Measurements from ENCODE around the gene MARVELD3. TPM values are rescaled to one million over a fixed set of nuclear protein-coding genes. Genes with fewer than 3 reads are reported as not detected.
"Not testable (repeated sequence)": the region's sequence is repeated elsewhere in the genome, so short reads cannot be mapped to it uniquely, and the experiment has no call there.

MARVELD3 gene
- total and polyA plus RNA-seq, 8 donors: 1.2 to 480 (median 2.3) TPM

- Histone ChIP-seq H3K4me1 (no peaks in the 10 kb centered on the region), H3K27me3 (no peaks in the 10 kb centered on the region), H3K4me3 (no peak overlapping the region), H3K27ac (no peak overlapping the region), H3K9me3 (no peaks in the 10 kb centered on the region), H3K36me3 (peaks cover 9 to 90% (median 77%) of the 10 kb centered on the region in 4 donors)
- no peak for TF ChIP-seq POLR2A (IDR thresholded peaks at IDR 0.05)
- TF ChIP-seq CTCF (IDR thresholded peaks at IDR 0.05): no peak
- no peak for TF ChIP-seq POLR2AphosphoS5 (IDR thresholded peaks at IDR 0.05)
- TF ChIP-seq EP300 (IDR thresholded peaks at IDR 0.05): no peak
- WGBS, 5 donors: 48 to 65% (median 52%) methylated on average over 3 of the region's 3 CpGs
- no peak for DNase-seq
- intact Hi-C loops (cut with DNase I; ENCODE audit: low total_unique reads): no loop called here
These were observed 49.4 kb downstream of the MARVELD3 start for GRCh38 chr16:71675380-71675779.

- H3K27ac ChIP-seq: no peak overlapping the region
- DNase-seq: no peak
- no peaks in the 10 kb centered on the region for H3K27me3 ChIP-seq
- 82 to 90% (median 86%) methylated on average over 5 of the region's 5 CpGs for WGBS, 5 donors
- no peaks in the 10 kb centered on the region for H3K4me1 ChIP-seq
- H3K36me3 ChIP-seq: peaks cover 4 to 90% (median 74%) of the 10 kb centered on the region in 4 donors
- intact Hi-C loops (cut with DNase I; ENCODE audit: low total_unique reads): no loop called here
- TF ChIP-seq POLR2A (IDR thresholded peaks at IDR 0.05) (no peak), CTCF (IDR thresholded peaks at IDR 0.05) (no peak), EP300 (IDR thresholded peaks at IDR 0.05) (no peak), POLR2AphosphoS5 (IDR thresholded peaks at IDR 0.05) (no peak)
- no peak overlapping the region for H3K4me3 ChIP-seq
- no peaks in the 10 kb centered on the region for H3K9me3 ChIP-seq
These were observed 50.3 kb downstream of the MARVELD3 start for GRCh38 chr16:71676236-71676635.

GRCh38 chr16:71681360-71681759, 55.4 kb downstream of the MARVELD3 start:
- Histone ChIP-seq H3K27ac (no peak overlapping the region), H3K9me3 (no peaks in the 10 kb centered on the region), H3K4me1 (no peaks in the 10 kb centered on the region), H3K36me3 (peaks cover 0 to 87% (median 75%) of the 10 kb centered on the region in 4 donors), H3K4me3 (no peak overlapping the region), H3K27me3 (no peaks in the 10 kb centered on the region)
- intact Hi-C loops (cut with DNase I; ENCODE audit: low total_unique reads): no loop called here
- 59 to 82% (median 64%) methylated on average over 2 of the region's 2 CpGs for WGBS, 5 donors
- DNase-seq: peak in 1 of 2 donors; percentile 7
- TF ChIP-seq CTCF (IDR thresholded peaks at IDR 0.05): no peak
- TF ChIP-seq POLR2AphosphoS5 (IDR thresholded peaks at IDR 0.05): no peak
- no peak for TF ChIP-seq EP300 (IDR thresholded peaks at IDR 0.05)
- TF ChIP-seq POLR2A (IDR thresholded peaks at IDR 0.05): no peak

GRCh38 chr16:71684280-71684679, 58.3 kb downstream of the MARVELD3 start:
- H3K4me3 ChIP-seq; intact Hi-C loops (cut with DNase I; ENCODE audit: low total_unique reads); H3K9me3 ChIP-seq; H3K4me1 ChIP-seq; H3K27ac ChIP-seq; DNase-seq; H3K27me3 ChIP-seq: not testable (repeated sequence)
- WGBS, 5 donors: 96 to 97% (median 97%) methylated on average over 12 of the region's 12 CpGs
- H3K36me3 ChIP-seq: peaks cover 0 to 77% (median 67%) of the 10 kb centered on the region in 4 donors

Small RNA genes within 50 kb of the gene (small RNA-seq; reads per million reads assigned to genes)
- gene RNU6-208P: 0 reads per million in 4 donors

Other genes with a start within 250 kb of the MARVELD3 start
- gene TLE7, start 184.1 kb upstream of the MARVELD3 start, total RNA-seq: not detected
- gene TLE7, start 184.1 kb upstream of the MARVELD3 start, polyA plus RNA-seq: not detected
- 10 to 100 TPM in 1 of 5 donors, 1 to 10 TPM in 4; 1.2 to 52.6 (median 3.6) TPM for gene ZNF23, start 163.9 kb upstream of the MARVELD3 start, total RNA-seq
- 1 to 10 TPM; 5.3 to 8.6 (median 5.7) TPM for gene ZNF23, start 163.9 kb upstream of the MARVELD3 start, polyA plus RNA-seq
- gene ZNF19, start 136.9 kb upstream of the MARVELD3 start, total RNA-seq: 1 to 10 TPM in 4 of 5 donors, not detected in 1; 2.2 to 6.8 (median 4.3) TPM
- 1 to 10 TPM; 1.1 to 2.0 (median 1.8) TPM for gene ZNF19, start 136.9 kb upstream of the MARVELD3 start, polyA plus RNA-seq
- gene CHST4, start 99.8 kb upstream of the MARVELD3 start, total RNA-seq: not detected
- gene CHST4, start 99.8 kb upstream of the MARVELD3 start, polyA plus RNA-seq: not detected
- gene TAT, start 49.1 kb upstream of the MARVELD3 start, total RNA-seq: not detected
- gene TAT, start 49.1 kb upstream of the MARVELD3 start, polyA plus RNA-seq: not detected
- gene PHLPP2, start 98.5 kb downstream of the MARVELD3 start, total RNA-seq: 10 to 100 TPM in 1 of 5 donors, 1 to 10 TPM in 4; 1.8 to 10.1 (median 5.8) TPM
- gene PHLPP2, start 98.5 kb downstream of the MARVELD3 start, polyA plus RNA-seq: 1 to 10 TPM in 1 of 3 donors, under 1 TPM in 2; 0.76 to 1.2 (median 0.85) TPM
- 100 to 1,000 TPM; 108 to 198 (median 174) TPM for gene AP1G1, start 182.7 kb downstream of the MARVELD3 start, total RNA-seq
- 10 to 100 TPM; 11.7 to 18.8 (median 12.8) TPM for gene AP1G1, start 182.7 kb downstream of the MARVELD3 start, polyA plus RNA-seq
- 10 to 100 TPM in 3 of 5 donors, 1 to 10 TPM in 2; 8.5 to 33.4 (median 16.9) TPM for gene ATXN1L, start 219.8 kb downstream of the MARVELD3 start, total RNA-seq
- gene ATXN1L, start 219.8 kb downstream of the MARVELD3 start, polyA plus RNA-seq: 1 to 10 TPM; 4.2 to 9.3 (median 7.2) TPM